GM10266 (cell line): ENCODE results near the gene LRRC70.

Experiments
- DNase-seq: peaks from one replicate; pipeline ENCODE4 v3.0.0; 2012; ENCODE audit errors: extremely low spot score
- CTCF ChIP-seq: IDR thresholded peaks from 2 replicates; pipeline ENCODE4 v1.5.1; 2012; ENCODE audit warnings: mild to moderate bottlenecking, low read depth; ENCODE audit not compliant: control insufficient read depth, insufficient read depth; ENCODE audit errors: missing control alignments

The LRRC70 gene

GRCh38 chr5:62592558-62592957 lies 13.9 kb downstream of the LRRC70 start:
- TF ChIP-seq CTCF, result no peak
- DNase-seq, result no peak

- no peak for TF ChIP-seq CTCF
- DNase-seq, result no peak
Observed at GRCh38 chr5:62593331-62593730, 14.7 kb downstream of the LRRC70 start.

GRCh38 chr5:62594364-62594984 lies 15.9 kb downstream of the LRRC70 start:
- no peak for DNase-seq
- TF ChIP-seq CTCF, result no peak

- DNase-seq, result no peak
- TF ChIP-seq CTCF, result no peak
Observed at GRCh38 chr5:62596096-62596495, 17.5 kb downstream of the LRRC70 start.

- DNase-seq, result no peak
- TF ChIP-seq CTCF, result no peak
Observed at GRCh38 chr5:62596691-62597090, 18.1 kb downstream of the LRRC70 start.

GRCh38 chr5:62597314-62597713 lies 18.7 kb downstream of the LRRC70 start:
- no peak for DNase-seq
- TF ChIP-seq CTCF, result no peak

GRCh38 chr5:62600560-62601252 lies 22.1 kb downstream of the LRRC70 start:
- no peak for DNase-seq
- no peak for TF ChIP-seq CTCF
